AG09309 (cell line): ENCODE results near the gene LRGUK.

Source experiments
- DNase-seq: peaks from one replicate; pipeline ENCODE4 v3.0.0-alpha.2; 2010; ENCODE audit warnings: low read depth
- H3K4me3 ChIP-seq: 2 replicates; pipeline ENCODE4 v1.5.1; 2011; ENCODE audit warnings: mild to moderate bottlenecking, low read depth, low read length, moderate library complexity; ENCODE audit not compliant: control insufficient read depth
- CTCF ChIP-seq: IDR thresholded peaks from 2 replicates; pipeline ENCODE4 v1.5.1; 2011; ENCODE audit warnings: mild to moderate bottlenecking, low read depth, low read length, inconsistent platforms; ENCODE audit not compliant: insufficient read depth, control insufficient read depth; ENCODE audit errors: missing control alignments

LRGUK gene

GRCh38 chr7:134189559-134189958 lies 62.4 kb downstream of the LRGUK start:
- TF ChIP-seq CTCF, result no peak
- no peak overlapping the region for H3K4me3 ChIP-seq
- DNase-seq, result no peak

- no peak for DNase-seq
- no peak overlapping the region for H3K4me3 ChIP-seq
- no peak for TF ChIP-seq CTCF
Measured at GRCh38 chr7:134191876-134192275, 64.7 kb downstream of the LRGUK start.

- no peak for DNase-seq
- TF ChIP-seq CTCF, result no peak
- no peak overlapping the region for H3K4me3 ChIP-seq
Measured at GRCh38 chr7:134193240-134193639, 66.1 kb downstream of the LRGUK start.

GRCh38 chr7:134195252-134195651 lies 68.1 kb downstream of the LRGUK start:
- TF ChIP-seq CTCF, result no peak
- no peak for DNase-seq
- H3K4me3 ChIP-seq, result no peak overlapping the region

- DNase-seq, result no peak
- H3K4me3 ChIP-seq, result no peak overlapping the region
- no peak for TF ChIP-seq CTCF
Measured at GRCh38 chr7:134196439-134196838, 69.3 kb downstream of the LRGUK start.

GRCh38 chr7:134197345-134197744 lies 70.2 kb downstream of the LRGUK start:
- TF ChIP-seq CTCF, result no peak
- DNase-seq, result no peak
- H3K4me3 ChIP-seq, result no peak overlapping the region

- no peak overlapping the region for H3K4me3 ChIP-seq
- no peak for DNase-seq
- no peak for TF ChIP-seq CTCF
Measured at GRCh38 chr7:134200970-134201369, 73.8 kb downstream of the LRGUK start.
